Kidney (tissue), 14 donors: ENCODE results near the gene P2RX4. TPM values are rescaled to one million over a fixed set of nuclear protein-coding genes. Genes with fewer than 3 reads are reported as not detected.

Experiments used
- DNase-seq, 5 donors: peaks; one replicate each; pipeline ENCODE4 v3.0.0-alpha.2; 2013 to 2020
- FAIRE-seq: peaks from 2 replicates; lab custom pipeline; 2012; peaks lifted over from hg19 to GRCh38; lab: Jason Lieb, UNC
- H3K27ac ChIP-seq, 2 donors: one replicate each; pipeline ENCODE4 v1.7.0; 2013; ENCODE audit warnings: low read depth in 2 of 2, low read length in 2 of 2, inconsistent platforms in 1 of 2
- H3K27me3 ChIP-seq: one replicate; pipeline ENCODE4 v1.7.1; 2013; ENCODE audit warnings: low read length, inconsistent platforms; ENCODE audit not compliant: control insufficient read depth, insufficient read depth
- H3K36me3 ChIP-seq, 3 donors: one replicate each; pipeline versions ENCODE4 v1.7.0 to v1.7.1; 2013; ENCODE audit warnings: low read length in 3 of 3, control low read depth in 1 of 3, inconsistent platforms in 1 of 3; ENCODE audit not compliant: insufficient read depth in 3 of 3, control insufficient read depth in 2 of 3
- H3K4me1 ChIP-seq, 3 donors: one replicate each; pipeline versions ENCODE4 v1.7.0 to v1.7.1; 2013; ENCODE audit warnings: low read length in 3 of 3, inconsistent platforms in 1 of 3, low read depth in 1 of 3; ENCODE audit not compliant: control insufficient read depth in 2 of 3, insufficient read depth in 2 of 3
- H3K4me3 ChIP-seq, 3 donors: one replicate each; pipeline versions ENCODE4 v1.7.0 to v1.8.1; 2013; ENCODE audit warnings: low read length in 3 of 3, control low read depth in 1 of 3, inconsistent platforms in 1 of 3
- H3K9ac ChIP-seq, 3 donors: one replicate each; pipeline versions ENCODE4 v1.7.0 to v1.7.1; 2013; ENCODE audit warnings: low read length in 3 of 3, control low read depth in 1 of 3, inconsistent platforms in 1 of 3
- H3K9me3 ChIP-seq, 3 donors: one replicate each; pipeline versions ENCODE4 v1.7.0 to v1.7.1; 2013; ENCODE audit warnings: low read length in 3 of 3, control low read depth in 1 of 3, inconsistent platforms in 1 of 3; ENCODE audit not compliant: control insufficient read depth in 2 of 3, insufficient read depth in 1 of 3
- CTCF ChIP-seq: IDR thresholded peaks from 3 replicates; pipeline ENCODE4 v1.5.1; 2012; ENCODE audit warnings: mild to moderate bottlenecking, moderate library complexity, borderline replicate concordance; ENCODE audit not compliant: insufficient read depth; ENCODE audit errors: extremely low read depth
- intact Hi-C: fragments of 100-400 bp; cut with DNase I; formaldehyde crosslinking; loops from one replicate; pipeline ENCODE4 v1.11.1; 2022
- polyA plus RNA-seq: library from polyadenylated mRNA; stranded (reverse); fragments of 350-450 nt; fragmentation: Illumina TruSeq; extraction: RNeasy Lipid Tissue Mini Kit (QIAGEN cat#74804); gene quantifications from one replicate; pipeline ENCODE4 v1.2.3, GENCODE V29; 2014; ENCODE audit warnings: low read depth, low replicate concordance; ENCODE audit not compliant: insufficient read depth
- total RNA-seq: library from RNA; stranded (reverse); fragmentation: NEBNext Ultra II Directional; extraction: Animal tissue kit (Norgen Biotek cat#: 25700); gene quantifications from one replicate; pipeline ENCODE4 v1.2.1, GENCODE V29; 2021
- donor health status: control.
- donor health status: control.
- donor health status: control.
- donor health status: control.
- donor health status: control.
- donor health status: DM: yes; HTN: yes; CAD: no.
- donor health status: Normal renal cell carcinoma (clear cell type).

The P2RX4 gene
- total and polyA plus RNA-seq, 2 donors from 2014 or later = 28.8 to 36.2 TPM

- intact Hi-C loops = no loop called here
- no peak for TF ChIP-seq CTCF
- FAIRE-seq (no peak), DNase-seq (peak in 1 of 5 donors; percentile 55)
- Histone ChIP-seq H3K27ac (no peak overlapping the region), H3K9me3 (no peaks in the 10 kb centered on the region), H3K36me3 (peaks cover 0 to 17% (median 3%) of the 10 kb centered on the region in 3 donors), H3K27me3 (no peaks in the 10 kb centered on the region), H3K9ac (no peak overlapping the region), H3K4me1 (no peaks in the 10 kb centered on the region), H3K4me3 (no peak overlapping the region)
Measured at GRCh38 chr12:121274036-121274763, 64.3 kb downstream of the P2RX4 start.

- no peaks in the 10 kb centered on the region for H3K9me3 ChIP-seq
- DNase-seq (no peak), FAIRE-seq (no peak)
- TF ChIP-seq CTCF = no peak
- peaks cover 0 to 5% (median 2%) of the 10 kb centered on the region in 3 donors for H3K36me3 ChIP-seq
- intact Hi-C loops = no loop called here
- no peak overlapping the region for H3K9ac ChIP-seq
- no peaks in the 10 kb centered on the region for H3K4me1 ChIP-seq
- H3K27ac ChIP-seq = no peak overlapping the region
- H3K4me3 ChIP-seq = no peak overlapping the region
- no peaks in the 10 kb centered on the region for H3K27me3 ChIP-seq
Measured at GRCh38 chr12:121277374-121277759, 67.4 kb downstream of the P2RX4 start.

- Histone ChIP-seq H3K9ac (no peak overlapping the region), H3K27ac (no peak overlapping the region), H3K27me3 (no peaks in the 10 kb centered on the region), H3K36me3 (peaks cover 0 to 5% (median 2%) of the 10 kb centered on the region in 3 donors), H3K9me3 (no peaks in the 10 kb centered on the region), H3K4me1 (no peaks in the 10 kb centered on the region), H3K4me3 (no peak overlapping the region)
- DNase-seq = peak in 1 of 5 donors; percentile 25
- TF ChIP-seq CTCF = no peak
- no peak for FAIRE-seq
- intact Hi-C loops = no loop called here
Measured at GRCh38 chr12:121278169-121279070, 68.5 kb downstream of the P2RX4 start.
